HG02852 (cell line): ENCODE measurements around the gene HAUS7.
A peak's percentile ranks its signal among the peaks of the same experiment; 100 is the strongest.

Experiments used
- ATAC-seq: cut with Tn5 transposase; IDR thresholded peaks from one replicate; pipeline ENCODE4 v1.9.1; 2021; ENCODE audit warnings: mild to moderate bottlenecking, moderate library complexity; ENCODE audit not compliant: unreplicated experiment

The HAUS7 gene

GRCh38 chrX:153470411-153471363, at the start of gene HAUS7:
Gene HAUS7, minus strand, starts transcription at chrX:153470576. Its CDS starts 19 bp downstream, at chrX:153470557.
- ATAC-seq = peak; percentile 87

DNA sequence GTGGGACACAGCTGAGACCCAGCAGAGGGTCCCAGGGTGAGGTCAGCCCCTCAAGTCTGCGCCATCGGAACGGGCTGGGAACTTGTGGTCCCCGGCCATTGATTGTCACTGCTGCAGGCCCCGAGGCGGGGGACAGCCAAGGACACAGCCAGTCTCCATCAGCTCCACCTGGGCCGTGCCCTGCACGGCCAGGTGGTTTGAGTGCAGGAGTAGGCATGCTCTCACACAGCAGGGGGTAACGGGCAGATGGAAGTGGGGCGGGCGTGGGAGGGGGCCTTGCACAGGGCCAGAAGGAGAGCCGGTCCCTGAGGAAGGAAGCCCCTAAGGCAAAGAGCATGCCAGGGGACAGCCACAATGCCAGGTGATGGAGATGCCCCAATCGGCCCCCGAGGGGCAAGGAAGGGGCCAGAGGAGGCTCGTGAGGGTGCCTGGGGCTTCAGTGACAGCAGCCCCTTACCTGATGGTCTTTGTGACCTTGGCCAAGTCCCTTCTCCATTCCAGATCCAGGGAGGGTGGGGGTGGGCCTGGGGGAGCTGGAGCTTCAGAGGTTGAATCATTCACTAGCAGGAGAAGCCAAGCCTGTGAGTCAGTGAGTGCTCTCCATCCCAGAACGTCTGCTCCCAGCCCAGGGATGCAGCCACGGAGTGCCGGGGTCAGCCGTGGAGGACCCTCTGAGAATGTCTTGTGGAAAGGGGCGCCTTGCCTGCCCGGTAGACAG, 49.4 kb upstream of the HAUS7 start:
- no peak for ATAC-seq

- ATAC-seq = no peak
These were observed 47.8 kb upstream of the HAUS7 start for GRCh38 chrX:153517946-153518834.

GRCh38 chrX:153517423-153517822, 47.0 kb upstream of the HAUS7 start, which contains the start of gene ATP2B3:
Gene ATP2B3, plus strand, starts transcription at chrX:153517642. Its CDS starts 18,606 bp downstream, at chrX:153536248.
- no peak for ATAC-seq

DNA sequence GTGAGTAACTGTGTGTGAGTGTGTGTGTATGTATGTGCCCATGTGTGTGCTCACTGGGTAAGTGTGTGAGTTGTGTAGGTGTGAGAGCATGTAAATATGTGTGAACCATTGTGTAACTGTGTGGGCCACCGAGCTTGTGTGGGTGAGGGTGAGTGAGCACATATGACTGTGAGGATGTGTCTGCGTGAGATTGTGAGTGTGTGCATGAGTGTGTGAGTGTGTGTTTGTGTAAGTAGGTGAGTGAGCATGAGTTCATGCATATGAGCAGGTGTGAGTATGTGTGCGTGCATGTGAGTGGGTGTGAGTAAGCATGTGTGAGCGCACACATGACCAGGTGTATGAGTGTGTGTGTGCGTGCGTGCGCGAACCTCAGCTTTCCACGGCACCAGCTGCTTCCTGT, 45.7 kb upstream of the HAUS7 start:
- no peak for ATAC-seq

DNA sequence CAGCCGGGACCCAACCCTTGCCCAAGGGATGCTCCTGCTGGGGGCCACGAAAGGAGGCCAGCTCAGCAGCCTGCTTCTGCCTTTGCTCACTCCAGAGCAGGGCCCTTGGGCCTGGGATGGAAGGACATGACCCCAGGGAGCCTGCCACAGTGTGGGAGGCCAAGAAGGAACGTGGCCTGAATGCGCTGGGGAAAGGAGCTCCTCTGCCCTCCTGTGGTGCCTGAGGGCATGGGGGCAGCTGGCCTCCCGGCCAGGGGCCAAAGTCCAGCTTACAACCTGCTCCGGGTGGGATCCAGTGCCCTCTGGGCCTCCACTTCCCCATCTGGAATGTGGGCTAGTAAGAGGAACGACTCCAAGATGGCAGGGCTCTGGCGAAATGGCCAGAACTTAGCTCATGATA, 45.1 kb upstream of the HAUS7 start:
- ATAC-seq = no peak

DNA sequence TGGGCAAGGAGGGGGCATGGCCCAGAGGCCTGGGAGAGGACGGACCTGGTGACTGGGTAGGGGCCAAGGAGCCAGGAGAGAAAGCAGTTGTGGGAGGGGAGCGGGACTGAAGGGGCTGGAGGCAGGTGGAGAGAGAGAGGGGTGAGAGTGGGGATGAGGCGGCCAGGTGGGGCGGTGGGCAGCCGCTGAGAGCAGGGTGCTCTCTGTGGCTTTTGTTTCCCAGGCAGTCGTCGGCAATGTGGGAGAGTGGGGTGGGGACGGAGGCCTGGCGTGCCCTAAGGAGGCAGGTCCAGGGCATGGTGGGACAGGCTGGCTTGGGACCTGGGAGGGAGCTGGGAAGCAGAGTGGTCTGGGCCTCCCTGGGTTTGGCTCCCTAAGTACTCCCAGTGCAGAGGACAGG, 43.9 kb upstream of the HAUS7 start:
- no peak for ATAC-seq

GRCh38 chrX:153513265-153513664, 42.9 kb upstream of the HAUS7 start:
- ATAC-seq = no peak

- ATAC-seq = no peak
These were observed 42.1 kb upstream of the HAUS7 start for GRCh38 chrX:153512501-153512893.

GRCh38 chrX:153511784-153512500, 41.6 kb upstream of the HAUS7 start:
- no peak for ATAC-seq

GRCh38 chrX:153510383-153510782, 40.0 kb upstream of the HAUS7 start:
- no peak for ATAC-seq

GRCh38 chrX:153509592-153509991, 39.2 kb upstream of the HAUS7 start:
- ATAC-seq = no peak

DNA sequence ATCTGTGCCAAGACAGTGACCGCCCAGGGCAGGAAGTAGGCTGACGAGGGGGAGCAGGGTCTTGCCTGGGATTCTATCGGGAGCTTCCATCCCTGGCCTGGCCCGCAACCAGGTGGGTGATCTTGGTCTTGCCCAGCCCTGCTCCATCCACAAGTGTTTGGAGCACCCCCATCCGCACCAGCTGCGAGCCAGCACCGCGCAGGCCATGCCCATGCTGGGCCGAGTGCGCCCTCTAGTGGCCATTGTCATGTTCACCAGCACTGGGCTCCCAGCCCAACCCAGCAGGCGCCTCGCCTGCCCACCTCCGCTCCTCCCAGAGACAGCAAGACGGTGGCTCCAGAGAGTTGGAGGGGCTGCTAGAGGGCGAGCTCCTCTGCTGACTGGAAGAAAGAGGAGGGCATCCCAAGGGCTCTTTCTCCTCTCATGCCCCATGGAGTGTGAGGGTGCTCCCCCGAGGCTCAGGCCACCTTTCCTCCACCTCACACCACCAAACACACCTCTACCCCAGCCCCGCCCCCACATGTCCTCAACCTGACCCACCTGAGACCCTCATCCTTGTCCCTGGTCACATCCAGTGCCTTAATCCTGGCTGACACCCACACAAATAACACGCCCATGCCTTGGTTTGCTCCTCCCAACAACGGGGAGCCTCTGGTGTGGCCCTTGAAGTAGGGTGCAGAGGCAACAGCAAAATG, 37.3 kb upstream of the HAUS7 start:
- peak; percentile 91 for ATAC-seq

DNA sequence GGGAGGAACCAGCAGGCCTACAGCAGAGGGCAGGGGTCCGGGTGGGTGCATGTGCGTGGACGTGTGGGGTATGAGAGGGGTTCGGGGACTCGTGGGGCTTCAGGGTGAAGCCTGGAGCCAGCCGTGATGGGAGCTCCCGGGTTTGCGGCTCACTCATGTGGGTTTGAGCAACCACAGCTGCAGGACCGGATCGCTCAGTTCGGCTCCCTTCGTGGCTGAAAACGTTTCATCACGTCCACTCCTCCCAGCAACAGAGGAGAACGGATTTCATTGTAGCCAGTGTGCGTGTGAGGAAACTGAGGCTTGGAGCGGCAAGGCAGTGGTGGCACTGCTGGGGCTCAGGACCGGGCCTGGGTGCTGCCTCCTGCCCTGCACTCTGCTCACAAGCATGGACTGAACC, 35.0 kb upstream of the HAUS7 start:
- no peak for ATAC-seq

- ATAC-seq = no peak
These were observed 34.2 kb upstream of the HAUS7 start for GRCh38 chrX:153504445-153505016.

DNA sequence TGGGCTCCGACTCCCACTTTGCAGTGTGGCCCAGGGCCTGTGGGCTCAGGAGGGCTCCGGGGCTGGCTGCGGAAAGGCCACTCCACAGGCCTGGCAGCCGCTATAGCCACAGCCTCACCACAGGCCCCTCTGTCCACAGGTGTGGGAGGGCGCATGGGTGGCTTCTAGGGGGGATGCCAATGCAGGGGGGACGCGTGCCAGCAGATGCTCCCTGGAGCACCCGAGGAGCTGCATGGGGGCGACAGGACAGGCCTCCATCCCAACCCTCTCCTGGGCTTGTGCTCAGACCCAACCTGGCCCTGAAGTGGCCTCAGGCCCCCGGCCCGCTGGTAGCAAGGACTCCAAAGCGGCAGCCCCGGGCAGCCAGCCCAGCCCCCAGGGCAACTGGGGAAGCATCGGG, 32.4 kb upstream of the HAUS7 start:
- no peak for ATAC-seq

DNA sequence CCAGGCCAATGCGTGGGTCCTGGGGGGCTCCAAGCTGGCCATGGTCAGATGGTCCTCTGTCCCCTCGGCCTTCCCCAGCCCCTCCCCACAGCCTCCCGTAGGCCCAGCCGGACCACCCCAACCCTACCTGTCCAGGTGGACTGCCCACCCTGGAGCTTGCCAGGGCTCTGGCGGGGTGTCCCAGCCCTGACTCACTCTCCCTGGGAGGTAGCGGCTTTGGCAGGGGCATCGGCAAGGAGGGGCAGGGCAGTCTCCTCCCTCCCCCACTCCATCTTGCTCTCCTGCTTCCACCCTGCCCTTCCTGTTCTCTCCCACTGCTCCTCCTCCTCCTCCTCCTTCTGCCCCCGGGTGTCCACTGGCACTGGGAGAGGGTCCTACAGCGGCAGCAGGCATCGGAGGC, 31.8 kb upstream of the HAUS7 start:
- no peak for ATAC-seq

GRCh38 chrX:153501530-153501929, 31.2 kb upstream of the HAUS7 start:
- ATAC-seq = no peak

GRCh38 chrX:153500676-153501280, 30.4 kb upstream of the HAUS7 start:
- no peak for ATAC-seq
